GM12873 (cell line): ENCODE measurements around the gene WBP1.

Experiments used
- TF ChIP-seq, protein P1 (sequence below): IDR thresholded peaks from 2 replicates; pipeline ENCODE4 v1.5.1; 2012; ENCODE audit warnings: low read depth, mild to moderate bottlenecking, moderate library complexity, low read length, control low read depth; ENCODE audit not compliant: insufficient read depth; ENCODE audit errors: missing control alignments

Gene WBP1

DNA sequence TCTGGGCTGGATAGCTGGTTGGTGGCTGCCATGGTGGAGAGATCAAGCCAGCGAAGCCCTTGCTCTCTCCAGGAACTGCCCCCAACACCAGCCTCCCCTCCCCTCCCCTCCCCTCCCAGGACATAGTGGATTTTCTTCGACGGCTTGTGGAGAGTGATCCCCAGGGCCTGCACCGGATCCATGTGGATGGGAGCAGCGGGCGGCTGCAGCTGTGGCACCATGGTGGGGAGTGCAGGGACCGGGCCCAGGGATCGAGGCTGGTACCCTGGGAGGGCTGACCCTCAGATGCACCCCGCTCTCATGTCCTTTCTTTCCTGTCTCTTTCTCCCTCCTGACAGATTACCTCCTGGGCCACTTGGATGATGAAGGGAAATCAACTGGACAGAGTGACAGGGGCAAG is 31.7 kb downstream of the WBP1 start:
- TF ChIP-seq, protein P1, sequence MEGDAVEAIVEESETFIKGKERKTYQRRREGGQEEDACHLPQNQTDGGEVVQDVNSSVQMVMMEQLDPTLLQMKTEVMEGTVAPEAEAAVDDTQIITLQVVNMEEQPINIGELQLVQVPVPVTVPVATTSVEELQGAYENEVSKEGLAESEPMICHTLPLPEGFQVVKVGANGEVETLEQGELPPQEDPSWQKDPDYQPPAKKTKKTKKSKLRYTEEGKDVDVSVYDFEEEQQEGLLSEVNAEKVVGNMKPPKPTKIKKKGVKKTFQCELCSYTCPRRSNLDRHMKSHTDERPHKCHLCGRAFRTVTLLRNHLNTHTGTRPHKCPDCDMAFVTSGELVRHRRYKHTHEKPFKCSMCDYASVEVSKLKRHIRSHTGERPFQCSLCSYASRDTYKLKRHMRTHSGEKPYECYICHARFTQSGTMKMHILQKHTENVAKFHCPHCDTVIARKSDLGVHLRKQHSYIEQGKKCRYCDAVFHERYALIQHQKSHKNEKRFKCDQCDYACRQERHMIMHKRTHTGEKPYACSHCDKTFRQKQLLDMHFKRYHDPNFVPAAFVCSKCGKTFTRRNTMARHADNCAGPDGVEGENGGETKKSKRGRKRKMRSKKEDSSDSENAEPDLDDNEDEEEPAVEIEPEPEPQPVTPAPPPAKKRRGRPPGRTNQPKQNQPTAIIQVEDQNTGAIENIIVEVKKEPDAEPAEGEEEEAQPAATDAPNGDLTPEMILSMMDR = no peak

DNA sequence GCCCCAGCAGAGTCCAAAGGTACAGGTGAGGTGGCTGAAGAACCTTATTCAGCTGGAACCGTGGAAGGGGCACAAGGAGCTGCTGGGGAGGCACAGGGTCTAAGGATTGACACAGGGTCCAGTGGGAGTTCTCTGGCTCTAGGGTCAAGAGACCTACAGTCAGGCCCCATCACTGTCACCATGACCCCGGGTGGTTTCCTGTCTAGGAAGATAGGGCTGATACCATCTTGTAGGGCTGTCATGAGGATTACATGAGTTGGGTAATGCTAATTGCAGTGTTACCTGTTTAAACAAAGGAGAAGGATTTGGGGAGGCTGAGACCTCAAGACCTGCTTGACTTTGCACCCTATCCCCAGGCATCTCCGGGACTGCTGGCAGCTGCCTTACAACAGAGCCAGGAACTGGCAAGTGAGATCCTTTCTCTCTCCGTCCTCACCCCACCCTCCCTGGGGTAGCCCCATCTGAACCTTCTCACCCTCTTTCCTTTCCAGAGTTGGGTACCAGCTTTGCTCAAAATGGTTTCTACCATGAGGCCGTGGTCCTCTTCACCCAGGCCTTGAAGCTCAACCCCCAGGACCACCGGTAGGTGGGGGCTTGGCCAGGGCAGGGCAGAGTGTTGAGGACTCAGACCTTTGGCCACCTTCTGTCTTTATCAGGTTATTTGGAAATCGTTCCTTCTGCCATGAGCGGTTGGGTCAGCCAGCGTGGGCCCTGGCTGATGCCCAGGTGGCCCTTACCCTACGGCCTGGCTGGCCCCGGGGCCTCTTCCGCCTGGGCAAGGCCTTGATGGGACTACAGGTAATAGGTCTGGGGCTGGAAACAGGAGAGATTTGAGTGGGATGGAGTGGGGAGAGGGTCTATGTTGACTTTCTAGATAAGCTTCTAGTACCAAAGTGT is 33.7 kb downstream of the WBP1 start:
- TF ChIP-seq, protein P1 = no peak

DNA sequence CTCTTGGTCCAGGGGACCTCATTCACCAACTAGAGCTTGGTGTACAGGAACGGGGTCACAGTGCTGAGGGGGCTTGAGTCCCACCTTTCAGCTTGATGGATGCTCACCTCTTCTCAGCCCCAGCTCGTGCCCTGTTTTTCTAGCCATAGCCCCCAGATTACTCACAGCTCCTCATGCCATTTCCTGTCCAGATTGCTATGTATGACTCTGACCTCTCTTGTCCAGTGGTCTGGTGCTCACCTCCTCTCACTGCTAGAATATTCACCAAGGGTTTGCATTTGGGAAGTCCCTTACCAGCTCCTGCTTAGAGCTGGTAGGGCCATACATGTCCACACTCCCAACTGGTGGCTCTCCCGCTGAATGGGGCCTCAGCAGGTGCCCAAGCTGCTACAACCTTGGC is 35.3 kb downstream of the WBP1 start:
- TF ChIP-seq, protein P1 = no peak

DNA sequence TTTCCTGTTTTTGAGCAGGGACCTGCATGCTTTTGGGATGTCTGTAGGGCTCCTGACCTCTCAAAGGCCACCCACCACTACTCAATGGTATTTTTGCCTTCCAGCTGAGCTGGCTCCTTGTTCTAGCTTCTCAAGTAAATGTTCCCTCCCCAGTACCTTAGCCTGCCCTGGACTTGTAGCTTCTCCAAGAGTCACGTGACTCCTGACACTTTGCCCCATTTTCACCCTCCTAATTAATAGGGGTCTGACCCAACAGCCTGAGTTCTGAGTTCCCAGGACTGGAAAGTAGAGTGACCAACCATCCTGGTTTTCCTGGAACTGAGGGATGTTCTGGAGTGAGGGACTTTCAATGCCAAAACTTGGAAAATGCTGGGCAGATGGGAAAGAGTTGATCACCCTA is 37.2 kb downstream of the WBP1 start:
- TF ChIP-seq, protein P1 = no peak

DNA sequence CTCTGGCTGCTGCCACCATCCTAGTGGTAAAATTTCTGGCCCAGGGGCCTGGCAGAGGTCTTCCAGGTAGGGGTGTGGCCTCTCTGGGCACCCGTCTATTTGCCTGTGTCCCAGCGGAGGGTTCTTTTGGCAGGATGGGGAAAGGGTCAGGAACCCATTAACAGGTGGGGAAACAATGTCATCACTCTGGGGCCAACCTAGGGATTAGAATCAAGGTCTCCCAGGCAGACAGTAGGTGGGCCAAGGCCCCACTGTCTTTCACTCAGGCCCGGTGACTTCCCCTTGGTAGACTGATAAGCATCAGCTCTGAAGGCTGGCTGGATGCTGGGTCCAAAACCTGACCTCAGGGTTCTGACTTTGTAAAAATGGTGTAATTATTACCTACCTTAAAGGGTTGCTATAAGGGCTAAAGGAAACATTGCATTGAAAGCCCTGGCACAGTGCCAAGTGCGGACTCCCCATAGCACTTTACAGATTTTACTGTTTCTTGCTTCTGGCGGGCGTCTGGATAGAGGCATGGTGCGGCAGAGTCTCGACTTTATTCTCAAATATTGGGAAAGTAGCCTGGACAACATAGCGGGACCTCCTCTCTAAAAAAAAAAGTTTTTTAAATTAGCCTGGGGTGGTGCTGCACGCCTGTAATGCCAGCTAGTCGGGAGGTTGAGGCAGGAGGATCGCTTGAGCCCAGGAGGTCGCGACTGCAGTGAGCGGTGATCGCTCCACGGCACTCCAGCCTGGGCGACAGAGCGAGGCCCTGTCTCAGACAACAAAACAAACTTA is 38.9 kb downstream of the WBP1 start:
- TF ChIP-seq, protein P1 = no peak

DNA sequence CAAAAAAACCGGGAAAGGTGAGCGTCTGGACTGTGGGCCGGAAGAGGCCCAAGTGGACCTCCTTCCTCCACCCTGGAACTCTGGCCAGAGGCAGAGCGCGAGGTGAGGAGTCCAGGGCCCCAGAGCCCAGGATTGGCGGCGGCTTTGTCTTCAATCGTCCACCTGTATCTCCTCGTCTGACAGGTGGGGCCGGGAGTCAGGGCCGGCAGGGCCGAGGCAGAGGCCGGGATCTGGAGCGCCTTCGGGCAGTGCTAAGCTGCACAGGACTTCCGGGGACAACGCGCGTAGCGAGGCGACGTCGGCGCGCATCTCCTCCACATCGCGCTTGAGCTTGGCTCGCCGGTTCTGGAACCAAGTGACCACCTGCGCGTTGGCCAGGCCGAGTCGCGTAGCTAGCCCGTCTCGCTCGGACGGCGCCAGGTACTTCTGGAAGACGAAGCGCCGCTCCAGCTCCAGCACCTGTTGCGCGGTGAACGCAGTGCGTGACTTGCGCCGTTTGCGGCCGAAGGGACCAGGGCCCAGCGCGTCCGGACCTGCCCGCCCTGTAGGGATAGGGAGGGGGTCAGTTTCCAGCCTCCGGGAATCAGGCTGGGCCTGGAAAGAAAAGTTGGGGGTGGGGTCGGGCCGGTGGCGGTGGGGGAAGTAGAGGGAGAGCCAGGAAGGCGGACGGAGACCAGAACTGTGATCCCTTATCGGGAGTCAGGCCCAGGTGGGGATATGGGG is 39.7 kb downstream of the WBP1 start:
- TF ChIP-seq, protein P1 = no peak
